Measurements from ENCODE around the gene C10orf143. TPM values are rescaled to one million over a fixed set of nuclear protein-coding genes. Genes with fewer than 3 reads are reported as not detected.

Gene C10orf143
- total RNA-seq, 2 experiments from 2014 or later, result 4.4 to 5.1 TPM

DNA sequence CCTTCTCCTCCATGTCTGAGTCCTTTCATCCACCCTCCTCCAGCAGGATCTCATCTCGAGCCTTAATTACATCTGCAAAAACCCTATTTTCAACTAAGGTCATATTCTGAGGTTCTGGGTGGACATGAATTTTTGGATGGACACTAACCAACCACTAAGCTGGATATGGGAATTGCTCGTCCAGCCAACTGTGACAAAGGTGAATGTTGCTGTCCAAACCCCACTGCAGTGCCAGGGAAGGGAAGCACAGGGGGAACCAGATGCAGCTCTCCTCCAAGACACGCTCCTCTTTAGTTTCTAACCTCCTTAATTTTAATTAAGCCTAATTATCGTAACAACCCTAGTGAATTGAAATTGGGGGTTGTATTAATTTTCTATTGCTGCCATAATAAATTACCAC is 81.4 kb downstream of the C10orf143 start:
- Mint-ChIP-seq H3K4me3 (no peak overlapping the region), H3K27ac (no peak overlapping the region), H3K27me3 (no peaks in the 10 kb centered on the region), H3K36me3 (ENCODE audit: low read depth) (no peaks in the 10 kb centered on the region), H3K9me3 (no peaks in the 10 kb centered on the region), H3K4me1 (ENCODE audit: low read depth) (no peaks in the 10 kb centered on the region)
- ChIA-PET CTCF (interaction anchor here (1.0 kb wide), 1 partner anchor 98 kb away, joined by 3 read pairs; no protein-coding TSS in a partner anchor), POLR2A (no interaction called here)
- no peak for DNase-seq
- no peak for ATAC-seq
- TF ChIP-seq, protein P1, sequence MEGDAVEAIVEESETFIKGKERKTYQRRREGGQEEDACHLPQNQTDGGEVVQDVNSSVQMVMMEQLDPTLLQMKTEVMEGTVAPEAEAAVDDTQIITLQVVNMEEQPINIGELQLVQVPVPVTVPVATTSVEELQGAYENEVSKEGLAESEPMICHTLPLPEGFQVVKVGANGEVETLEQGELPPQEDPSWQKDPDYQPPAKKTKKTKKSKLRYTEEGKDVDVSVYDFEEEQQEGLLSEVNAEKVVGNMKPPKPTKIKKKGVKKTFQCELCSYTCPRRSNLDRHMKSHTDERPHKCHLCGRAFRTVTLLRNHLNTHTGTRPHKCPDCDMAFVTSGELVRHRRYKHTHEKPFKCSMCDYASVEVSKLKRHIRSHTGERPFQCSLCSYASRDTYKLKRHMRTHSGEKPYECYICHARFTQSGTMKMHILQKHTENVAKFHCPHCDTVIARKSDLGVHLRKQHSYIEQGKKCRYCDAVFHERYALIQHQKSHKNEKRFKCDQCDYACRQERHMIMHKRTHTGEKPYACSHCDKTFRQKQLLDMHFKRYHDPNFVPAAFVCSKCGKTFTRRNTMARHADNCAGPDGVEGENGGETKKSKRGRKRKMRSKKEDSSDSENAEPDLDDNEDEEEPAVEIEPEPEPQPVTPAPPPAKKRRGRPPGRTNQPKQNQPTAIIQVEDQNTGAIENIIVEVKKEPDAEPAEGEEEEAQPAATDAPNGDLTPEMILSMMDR (IDR thresholded peaks at IDR 0.05), result no peak
- intact Hi-C loops (cut with micrococcal nuclease), result no loop called here

- TF ChIP-seq, protein P1 (IDR thresholded peaks at IDR 0.05), result no peak
- intact Hi-C loops (cut with micrococcal nuclease), result no loop called here
- no peaks in the 10 kb centered on the region for H3K27me3 Mint-ChIP-seq
- ChIA-PET CTCF (no interaction called here), POLR2A (no interaction called here)
- no peak overlapping the region for H3K4me3 Mint-ChIP-seq
- H3K9me3 Mint-ChIP-seq, result no peaks in the 10 kb centered on the region
- no peaks in the 10 kb centered on the region for H3K36me3 Mint-ChIP-seq (ENCODE audit: low read depth)
- ATAC-seq (no peak), DNase-seq (no peak)
- no peak overlapping the region for H3K27ac Mint-ChIP-seq
- no peaks in the 10 kb centered on the region for H3K4me1 Mint-ChIP-seq (ENCODE audit: low read depth)
Observed at GRCh38 chr10:130028465-130028819, 82.2 kb downstream of the C10orf143 start.

- intact Hi-C loops (cut with micrococcal nuclease), result no loop called here
- H3K9me3 Mint-ChIP-seq, result no peaks in the 10 kb centered on the region
- DNase-seq, result no peak
Observed at GRCh38 chr10:130027716-130028464, 82.7 kb downstream of the C10orf143 start.

DNA sequence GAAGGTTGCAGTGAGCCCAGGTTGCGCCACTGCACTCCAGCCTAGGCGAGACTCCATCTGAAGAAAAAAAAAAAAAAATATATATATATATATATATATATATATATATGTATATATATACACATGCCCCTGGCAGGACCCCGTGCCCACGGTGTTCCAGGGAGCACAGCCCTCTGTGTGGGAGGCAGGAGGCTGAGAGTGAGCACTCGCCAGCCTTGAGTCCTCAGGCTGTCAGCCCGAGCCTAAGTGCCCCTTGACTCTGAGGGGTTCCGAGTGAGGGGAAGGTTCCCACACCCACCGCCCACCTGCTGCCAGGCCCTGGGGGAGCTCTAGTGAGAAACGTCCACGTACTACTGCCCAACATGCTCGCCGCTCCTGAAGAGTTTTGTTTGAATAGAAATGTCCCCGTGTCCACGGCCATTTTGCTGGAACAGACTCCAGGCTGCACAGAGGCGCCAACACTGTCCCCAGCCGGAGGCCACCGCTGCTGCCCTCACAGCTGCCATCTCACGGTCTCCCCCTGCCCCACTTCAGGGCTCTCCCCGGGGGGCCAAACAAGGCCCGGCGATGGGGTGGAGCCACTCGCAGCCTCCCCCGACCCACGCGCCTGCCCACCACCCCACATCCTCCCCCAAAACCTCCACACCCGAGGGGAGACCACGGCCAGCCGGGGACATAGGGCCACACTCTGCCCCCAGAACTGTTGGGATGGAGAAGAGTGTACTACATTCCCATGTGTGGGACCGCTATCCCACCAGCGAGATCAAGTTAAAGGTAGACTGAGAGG is 83.8 kb downstream of the C10orf143 start:
- H3K27ac Mint-ChIP-seq, result no peak overlapping the region
- H3K9me3 Mint-ChIP-seq, result no peaks in the 10 kb centered on the region
- TF ChIP-seq, protein P1 (IDR thresholded peaks at IDR 0.05), result no peak
- H3K4me3 Mint-ChIP-seq, result no peak overlapping the region
- no peak for DNase-seq
- no peak for ATAC-seq
- intact Hi-C loops (cut with micrococcal nuclease), result no loop called here
- H3K36me3 Mint-ChIP-seq (ENCODE audit: low read depth), result no peaks in the 10 kb centered on the region
- H3K27me3 Mint-ChIP-seq, result no peaks in the 10 kb centered on the region
- CTCF ChIA-PET, result no interaction called here
- no peaks in the 10 kb centered on the region for H3K4me1 Mint-ChIP-seq (ENCODE audit: low read depth)
- POLR2A ChIA-PET, result no interaction called here

More at GRCh38 chr10:130027716-130028464, 82.7 kb downstream of the C10orf143 start:
- Mint-ChIP-seq H3K4me1 (ENCODE audit: low read depth) (no peaks in the 10 kb centered on the region), H3K27me3 (no peaks in the 10 kb centered on the region), H3K4me3 (no peak overlapping the region), H3K27ac (no peak overlapping the region), H3K36me3 (ENCODE audit: low read depth) (no peaks in the 10 kb centered on the region)
- ChIA-PET POLR2A (no interaction called here), CTCF (no interaction called here)
- TF ChIP-seq, protein P1 (IDR thresholded peaks at IDR 0.05), result no peak
- no peak for ATAC-seq

- H3K27me3 Mint-ChIP-seq, result no peaks in the 10 kb centered on the region
- POLR2A ChIA-PET, result no interaction called here
- no peak overlapping the region for H3K4me3 Mint-ChIP-seq
- intact Hi-C loops (cut with micrococcal nuclease), result no loop called here
- TF ChIP-seq, protein P1 (IDR thresholded peaks at IDR 0.05), result no peak
- CTCF ChIA-PET, result no interaction called here
- no peaks in the 10 kb centered on the region for H3K36me3 Mint-ChIP-seq (ENCODE audit: low read depth)
- ATAC-seq (no peak), DNase-seq (no peak)
- H3K4me1 Mint-ChIP-seq (ENCODE audit: low read depth), result peaks cover 2% of the 10 kb centered on the region
- no peaks in the 10 kb centered on the region for H3K9me3 Mint-ChIP-seq
- H3K27ac Mint-ChIP-seq, result no peak overlapping the region
Observed at GRCh38 chr10:130025811-130026485, 84.7 kb downstream of the C10orf143 start.
